Fibroblast of lung (primary cell): Measurements from ENCODE around the gene FRAT2. TPM values are rescaled to one million over a fixed set of nuclear protein-coding genes. Genes with fewer than 3 reads are reported as not detected.

Experiments
- DNase-seq, 2 donors: peaks; one replicate each; pipeline versions ENCODE4 v3.0.0 to v3.0.0-alpha.2; 2010; ENCODE audit warnings: low read depth in 2 of 2
- H2AFZ ChIP-seq: 2 replicates; pipeline ENCODE4 v1.5.1; 2012; ENCODE audit warnings: low read length, control low read depth, inconsistent platforms
- H3K27ac ChIP-seq: 2 replicates; pipeline ENCODE4 v1.5.1; 2011; ENCODE audit warnings: low read length, control low read depth; ENCODE audit not compliant: insufficient read depth
- H3K27me3 ChIP-seq: 2 replicates; pipeline ENCODE4 v1.5.1; 2011; ENCODE audit warnings: mild to moderate bottlenecking, low read length; ENCODE audit not compliant: control insufficient read depth, insufficient read depth
- H3K36me3 ChIP-seq: 2 replicates; pipeline ENCODE4 v1.5.1; 2011; ENCODE audit warnings: low read length; ENCODE audit not compliant: control insufficient read depth, insufficient read depth
- H3K4me1 ChIP-seq: 2 replicates; pipeline ENCODE4 v1.5.1; 2011; ENCODE audit warnings: low read length; ENCODE audit not compliant: control insufficient read depth, insufficient read depth; ENCODE audit errors: extremely low read depth
- H3K4me2 ChIP-seq: 2 replicates; pipeline ENCODE4 v1.5.1; 2011; ENCODE audit warnings: low read length, control low read depth; ENCODE audit not compliant: insufficient read depth; ENCODE audit errors: extremely low read depth
- H3K4me3 ChIP-seq, 4 experiments: fragments of 200-600 bp in 1 of 4; sonication (generic) in 1 of 4; replicated peaks in 1 of 4; 2 replicates each; pipeline ENCODE4 v1.5.1; 2011 to 2016; ENCODE audit warnings: low read length in 4 of 4, low read depth in 3 of 4, mild to moderate bottlenecking in 3 of 4, control low read depth in 2 of 4, inconsistent platforms in 1 of 4, mixed read lengths in 1 of 4; ENCODE audit not compliant: insufficient read depth in 1 of 4; ENCODE audit errors: control extremely low read depth in 1 of 4
- H3K79me2 ChIP-seq: 2 replicates; pipeline ENCODE4 v1.5.1; 2012; ENCODE audit warnings: mild to moderate bottlenecking, low read length, inconsistent platforms; ENCODE audit not compliant: control insufficient read depth, insufficient read depth
- H3K9ac ChIP-seq: 2 replicates; pipeline ENCODE4 v1.5.1; 2011; ENCODE audit warnings: mild to moderate bottlenecking, low read length, control low read depth; ENCODE audit not compliant: insufficient read depth
- H3K9me3 ChIP-seq: 2 replicates; pipeline ENCODE4 v1.5.1; 2012; ENCODE audit warnings: low read depth, low read length; ENCODE audit not compliant: control insufficient read depth, insufficient read depth
- H4K20me1 ChIP-seq: 2 replicates; pipeline ENCODE4 v1.5.1; 2011; ENCODE audit warnings: low read length; ENCODE audit not compliant: control insufficient read depth, insufficient read depth; ENCODE audit errors: extremely low read depth
- EZH2 ChIP-seq: IDR thresholded peaks from 2 replicates; pipeline ENCODE4 v1.5.1; 2012; ENCODE audit warnings: low read length, control low read depth, mild to moderate bottlenecking; ENCODE audit errors: missing control alignments
- polyA plus RNA-seq, 2 donors: library from polyadenylated mRNA; depleted of rRNA in 1 of 2; stranded (reverse) in 1 of 2; unstranded in 1 of 2; fragments of >200 nt; gene quantifications; 2 replicates each; pipeline ENCODE4 v1.2.1, GENCODE V29; 2011 to 2012; ENCODE audit warnings: missing spikeins in 1 of 2
- total RNA-seq: library from RNA; depleted of rRNA; stranded (reverse); fragments of >200 nt; gene quantifications from 2 replicates; pipeline ENCODE4 v1.2.1, GENCODE V29; 2014
- TF ChIP-seq, protein P1 (sequence below), 2 donors: IDR thresholded peaks in 1 of 2; conservative IDR thresholded peaks in 1 of 2; 1 replicate in 1 of 2; 2 replicates in 1 of 2; pipeline ENCODE4 v1.5.1; 2011 to 2012; ENCODE audit warnings: low read length in 2 of 2, control low read depth in 1 of 2, inconsistent platforms in 1 of 2, low read depth in 1 of 2, mild to moderate bottlenecking in 1 of 2

Gene FRAT2
- total and polyA plus RNA-seq, 2 donors (not counting 1 experiment from before 2014, with no cell fraction given) = 2.0 to 5.3 TPM

DNA sequence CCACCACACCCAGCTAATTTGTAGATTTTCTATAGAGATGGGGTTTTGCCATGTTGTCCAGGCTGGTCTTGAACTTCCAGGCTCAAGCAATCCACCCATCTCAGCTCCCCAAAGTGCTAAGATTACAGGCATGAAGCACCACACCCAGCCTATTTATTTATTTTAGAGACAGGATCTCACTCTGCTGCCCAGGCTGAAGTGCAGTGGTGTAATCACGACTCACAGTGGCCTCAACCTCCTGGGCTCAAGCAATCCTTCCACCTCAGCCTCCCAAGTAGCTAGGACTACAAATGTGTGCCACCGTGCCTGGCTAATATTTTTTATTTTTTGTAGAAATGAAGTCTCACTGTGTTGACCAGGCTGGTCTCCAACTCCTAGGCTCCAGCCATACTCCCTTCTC is 6.9 kb upstream of the FRAT2 start:
- Histone ChIP-seq H3K4me2 (no peak overlapping the region), H4K20me1 (no peaks in the 10 kb centered on the region), H3K79me2 (no peaks in the 10 kb centered on the region), H3K4me3 (no peak overlapping the region), H3K4me1 (no peaks in the 10 kb centered on the region), H3K9ac (no peak overlapping the region), H2AFZ (no peak overlapping the region), H3K36me3 (no peaks in the 10 kb centered on the region), H3K27me3 (peaks cover 10% of the 10 kb centered on the region), H3K9me3 (no peaks in the 10 kb centered on the region), H3K27ac (no peak overlapping the region)
- TF ChIP-seq EZH2 = no peak
- TF ChIP-seq, protein P1, sequence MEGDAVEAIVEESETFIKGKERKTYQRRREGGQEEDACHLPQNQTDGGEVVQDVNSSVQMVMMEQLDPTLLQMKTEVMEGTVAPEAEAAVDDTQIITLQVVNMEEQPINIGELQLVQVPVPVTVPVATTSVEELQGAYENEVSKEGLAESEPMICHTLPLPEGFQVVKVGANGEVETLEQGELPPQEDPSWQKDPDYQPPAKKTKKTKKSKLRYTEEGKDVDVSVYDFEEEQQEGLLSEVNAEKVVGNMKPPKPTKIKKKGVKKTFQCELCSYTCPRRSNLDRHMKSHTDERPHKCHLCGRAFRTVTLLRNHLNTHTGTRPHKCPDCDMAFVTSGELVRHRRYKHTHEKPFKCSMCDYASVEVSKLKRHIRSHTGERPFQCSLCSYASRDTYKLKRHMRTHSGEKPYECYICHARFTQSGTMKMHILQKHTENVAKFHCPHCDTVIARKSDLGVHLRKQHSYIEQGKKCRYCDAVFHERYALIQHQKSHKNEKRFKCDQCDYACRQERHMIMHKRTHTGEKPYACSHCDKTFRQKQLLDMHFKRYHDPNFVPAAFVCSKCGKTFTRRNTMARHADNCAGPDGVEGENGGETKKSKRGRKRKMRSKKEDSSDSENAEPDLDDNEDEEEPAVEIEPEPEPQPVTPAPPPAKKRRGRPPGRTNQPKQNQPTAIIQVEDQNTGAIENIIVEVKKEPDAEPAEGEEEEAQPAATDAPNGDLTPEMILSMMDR (conservative IDR thresholded peaks at IDR 0.05 in 1 of 2, IDR thresholded peaks at IDR 0.05 in 1 of 2; ENCODE audit: low read depth in 1 of 2, low read length in 2 of 2) = no peak
- DNase-seq = no peak

DNA sequence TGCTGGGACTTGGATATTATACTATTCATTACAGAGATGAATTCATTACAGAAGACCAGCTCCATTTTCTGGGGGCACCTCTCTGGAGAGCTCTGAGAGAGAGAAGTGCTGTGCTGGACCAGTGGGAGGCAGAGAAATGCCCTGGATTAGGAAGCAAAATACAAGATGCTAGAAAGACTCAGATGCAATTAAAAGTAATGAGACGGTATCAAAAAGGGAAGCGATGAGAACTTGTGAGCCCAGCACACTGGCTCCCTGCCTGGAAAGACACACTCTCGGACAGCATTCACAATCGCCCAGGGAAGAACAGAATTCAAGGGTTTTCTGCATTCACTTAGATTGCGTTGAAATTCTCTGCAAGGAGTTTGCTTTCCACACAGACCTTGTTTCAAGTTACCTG is 3.5 kb upstream of the FRAT2 start:
- TF ChIP-seq EZH2 = no peak
- TF ChIP-seq, protein P1 (conservative IDR thresholded peaks at IDR 0.05 in 1 of 2, IDR thresholded peaks at IDR 0.05 in 1 of 2; ENCODE audit: low read depth in 1 of 2, low read length in 2 of 2) = no peak
- peaks cover 15% of the 10 kb centered on the region for H3K27me3 ChIP-seq
- no peak overlapping the region for H2AFZ ChIP-seq
- H3K4me1 ChIP-seq = no peaks in the 10 kb centered on the region
- peaks cover 3% of the 10 kb centered on the region for H3K79me2 ChIP-seq
- H3K9me3 ChIP-seq = no peaks in the 10 kb centered on the region
- no peak overlapping the region for H3K4me3 ChIP-seq
- H3K4me2 ChIP-seq = no peak overlapping the region
- H3K9ac ChIP-seq = no peak overlapping the region
- no peak overlapping the region for H3K27ac ChIP-seq
- DNase-seq = no peak
- H3K36me3 ChIP-seq = no peaks in the 10 kb centered on the region
- no peaks in the 10 kb centered on the region for H4K20me1 ChIP-seq

DNA sequence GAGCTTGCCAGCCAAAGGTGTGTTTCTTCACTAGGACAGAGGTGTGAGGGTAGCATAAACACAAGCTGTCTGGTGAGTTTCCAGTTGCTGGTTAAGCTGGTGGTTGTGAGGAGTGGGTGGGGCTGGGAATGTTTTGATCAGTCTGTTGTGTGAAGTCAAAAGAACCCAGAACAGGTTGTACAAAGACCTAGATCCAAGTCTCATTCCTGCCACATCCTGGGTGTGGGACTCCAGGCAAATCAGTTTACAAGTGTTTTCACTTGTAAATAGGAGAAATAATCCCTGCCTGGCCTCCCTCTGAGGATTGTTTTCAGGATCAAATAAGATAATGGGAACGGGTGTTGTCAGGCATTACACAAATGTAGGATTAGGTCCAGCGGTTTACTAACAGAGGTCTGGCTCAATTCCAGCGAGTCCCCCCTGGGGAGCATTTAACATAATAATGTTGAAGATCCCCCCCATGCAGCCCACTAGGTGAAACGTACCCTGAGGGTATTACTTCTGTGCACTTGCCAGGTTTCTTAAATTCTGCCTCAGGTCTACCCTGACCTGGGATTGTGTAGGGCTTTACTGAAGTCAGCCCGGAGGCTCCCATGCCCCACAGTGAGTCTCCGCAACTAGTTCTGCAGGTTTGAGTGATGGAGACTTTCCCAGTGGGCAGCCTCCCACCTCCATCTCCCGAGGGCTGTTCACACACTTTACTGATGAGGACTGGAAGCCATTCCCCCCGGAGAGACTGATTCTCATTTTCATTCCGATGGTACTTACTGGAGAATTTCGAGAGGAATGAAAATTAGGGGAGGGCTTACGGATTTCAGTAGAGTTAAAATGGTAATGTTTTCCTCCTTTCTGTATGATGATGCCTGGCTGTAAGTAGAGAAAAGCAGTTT is 2.7 kb upstream of the FRAT2 start:
- Histone ChIP-seq H3K27me3 (peaks cover 15% of the 10 kb centered on the region), H3K4me2 (no peak overlapping the region)
- TF ChIP-seq EZH2 = no peak
- TF ChIP-seq, protein P1 (conservative IDR thresholded peaks at IDR 0.05 in 1 of 2, IDR thresholded peaks at IDR 0.05 in 1 of 2; ENCODE audit: low read depth in 1 of 2, low read length in 2 of 2) = no peak

More for the DNA sequence above, 2.7 kb upstream of the FRAT2 start:
- H3K9me3 ChIP-seq = no peaks in the 10 kb centered on the region
- no peak overlapping the region for H3K27ac ChIP-seq
- H3K4me3 ChIP-seq = no peak overlapping the region
- H3K4me1 ChIP-seq = no peaks in the 10 kb centered on the region
- H4K20me1 ChIP-seq = no peaks in the 10 kb centered on the region
- H3K79me2 ChIP-seq = peaks cover 3% of the 10 kb centered on the region
- DNase-seq = no peak
- no peak overlapping the region for H3K9ac ChIP-seq
- no peak overlapping the region for H2AFZ ChIP-seq
- no peaks in the 10 kb centered on the region for H3K36me3 ChIP-seq
